ENCODE results near the gene VAV2. TPM values are rescaled to one million over a fixed set of nuclear protein-coding genes. Genes with fewer than 3 reads are reported as not detected.
A peak's percentile ranks its signal among the peaks of the same experiment; 100 is the strongest.

Gene VAV2
- total and polyA plus RNA-seq, 2 of the 4 experiments (the other 2 are of a cell fraction): 10.8 to 13.4 TPM

DNA sequence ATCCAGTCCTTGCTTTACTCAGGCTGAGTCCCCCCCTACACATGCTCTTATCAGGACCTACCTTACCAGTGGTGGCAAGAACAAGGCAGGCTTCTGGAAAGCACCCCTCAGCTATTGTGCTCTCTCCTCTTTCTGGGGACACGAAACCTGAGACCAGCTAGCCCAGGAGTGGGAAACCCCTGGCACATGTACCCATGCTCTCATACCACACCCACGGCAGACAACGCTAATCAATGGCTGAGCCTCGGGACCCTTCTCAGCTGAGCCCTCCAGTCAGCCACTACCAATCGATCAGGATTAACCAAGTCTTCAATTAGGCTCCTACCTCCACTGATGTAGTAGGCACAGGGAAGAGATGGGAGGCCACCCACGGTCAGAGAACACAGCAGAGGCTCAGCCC lies 65.1 kb downstream of the VAV2 start:
- CTCF ChIA-PET: no interaction called here

More for the DNA sequence above, 65.1 kb downstream of the VAV2 start:
- no peak overlapping the region for H2BK15ac ChIP-seq (ENCODE audit: low read depth, low read length)
- intact Hi-C loops (cut with micrococcal nuclease) (no loop called here), dilution Hi-C loops (cut with HindIII; ENCODE audit: low sequenced_read_pairs, unreplicated experiment) (no loop called here), in situ Hi-C loops (cut with MboI; ENCODE audit: low sequenced_read_pairs) (no loop called here)
- H3K56ac ChIP-seq (ENCODE audit: extremely low read depth, insufficient read depth, low read length): no peak overlapping the region
- H3K9me1 ChIP-seq (ENCODE audit: insufficient read depth, low read length): no peaks in the 10 kb centered on the region
- H3K4me2 ChIP-seq (ENCODE audit: low read depth, low read length): no peak overlapping the region
- WGBS, 2 experiments (ENCODE audit: extremely low coverage in 2 of 2, insufficient read length in 1 of 2): 40% methylated on average over 2 of the region's 6 CpGs; no CpG with 5 or more reads in 1 of the 2 experiments
- no peak overlapping the region for H3K9ac ChIP-seq (ENCODE audit: low read depth, low read length)
- no peak overlapping the region for H3K23ac ChIP-seq (ENCODE audit: low read depth, low read length)
- H4K5ac ChIP-seq (ENCODE audit: low read depth, low read length): no peak overlapping the region
- H2AFZ ChIP-seq (replicated peaks; ENCODE audit: low read length, poor library complexity): no peak overlapping the region
- H3K4ac ChIP-seq (ENCODE audit: low read depth, low read length): no peak overlapping the region
- peaks cover 65% of the 10 kb centered on the region for H4K20me1 ChIP-seq (ENCODE audit: insufficient read depth, low read length)
- POLR2A ChIA-PET (ENCODE audit: unreplicated experiment): no interaction called here
- H2AK5ac ChIP-seq (ENCODE audit: low read depth, low read length): no peak overlapping the region
- H3K36me3 ChIP-seq (ENCODE audit: control insufficient read depth, insufficient read depth, low read length): peaks cover 1% of the 10 kb centered on the region; the same call in 1 of the 2 replicates
- peaks cover 34 to 79% of the 10 kb centered on the region in 2 experiments for H3K79me1 ChIP-seq (ENCODE audit: low read depth in 1 of 2, low read length in 2 of 2)
- H3K14ac ChIP-seq (replicated peaks; ENCODE audit: low read depth, low read length): no peak overlapping the region
- H2BK20ac ChIP-seq (ENCODE audit: low read depth, low read length): no peak overlapping the region
- no peak overlapping the region for H4K8ac ChIP-seq (ENCODE audit: low read depth in 2 of 2, low read length in 2 of 2)
- no peak for ATAC-seq (ENCODE audit: low read depth)
- no peak overlapping the region for H3K18ac ChIP-seq (ENCODE audit: low read depth, low read length)
- peak; percentile 30 for DNase-seq
- H2BK120ac ChIP-seq (ENCODE audit: low read depth, low read length): no peak overlapping the region
- H3K4me1 ChIP-seq (ENCODE audit: control insufficient read depth, insufficient read depth, low read length): peaks cover 1% of the 10 kb centered on the region; the same call in 1 of the 2 replicates
- no peaks in the 10 kb centered on the region for H3K9me3 ChIP-seq (ENCODE audit: control insufficient read depth, insufficient read depth, low read length)
- no peak overlapping the region for H3K27ac ChIP-seq (ENCODE audit: insufficient read depth, low read length)
- TF ChIP-seq MXI1 (IDR thresholded peaks at IDR 0.05; ENCODE audit: borderline replicate concordance, low read depth, low read length) (no peak), CEBPB (IDR thresholded peaks at IDR 0.05; ENCODE audit: low read depth, low read length) (no peak), RCOR1 (IDR thresholded peaks at IDR 0.05; ENCODE audit: insufficient replicate concordance, low read length) (no peak), BHLHE40 (IDR thresholded peaks at IDR 0.05; ENCODE audit: low read depth, low read length) (no peak), SMC3 (IDR thresholded peaks at IDR 0.05; ENCODE audit: low read depth, low read length) (no peak), MAZ (IDR thresholded peaks at IDR 0.05; ENCODE audit: borderline replicate concordance, low read depth, low read length) (no peak), CHD1 (IDR thresholded peaks at IDR 0.05; ENCODE audit: low read depth, low read length) (no peak), NFE2L2 (IDR thresholded peaks at IDR 0.05; ENCODE audit: low read depth, low read length) (no peak), MAFK (IDR thresholded peaks at IDR 0.05; ENCODE audit: low read depth, low read length) (no peak), FOS (IDR thresholded peaks at IDR 0.05; ENCODE audit: low read depth, low read length) (no peak), RAD21 (IDR thresholded peaks at IDR 0.05; ENCODE audit: low read length) (no peak), RFX5 (IDR thresholded peaks at IDR 0.05; ENCODE audit: low read depth, low read length) (no peak), POLR2A (IDR thresholded peaks at IDR 0.05; ENCODE audit: low read depth, low read length) (no peak), ELK1 (IDR thresholded peaks at IDR 0.05; ENCODE audit: borderline replicate concordance, low read depth, low read length) (no peak)
- TF ChIP-seq, protein P1, sequence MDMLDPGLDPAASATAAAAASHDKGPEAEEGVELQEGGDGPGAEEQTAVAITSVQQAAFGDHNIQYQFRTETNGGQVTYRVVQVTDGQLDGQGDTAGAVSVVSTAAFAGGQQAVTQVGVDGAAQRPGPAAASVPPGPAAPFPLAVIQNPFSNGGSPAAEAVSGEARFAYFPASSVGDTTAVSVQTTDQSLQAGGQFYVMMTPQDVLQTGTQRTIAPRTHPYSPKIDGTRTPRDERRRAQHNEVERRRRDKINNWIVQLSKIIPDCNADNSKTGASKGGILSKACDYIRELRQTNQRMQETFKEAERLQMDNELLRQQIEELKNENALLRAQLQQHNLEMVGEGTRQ (IDR thresholded peaks at IDR 0.05; ENCODE audit: low read depth, low read length): no peak
- no TSS peak for BruUV-seq (replicated peaks)
- no peak overlapping the region for H2BK5ac ChIP-seq (ENCODE audit: low read depth, low read length, poor library complexity, severe bottlenecking)
- no peak overlapping the region for H3K4me3 ChIP-seq (ENCODE audit: insufficient read depth, low read depth, low read length)
- no peak overlapping the region for H2AK9ac ChIP-seq (replicated peaks; ENCODE audit: low read depth, low read length, poor library complexity)
- no peak overlapping the region for H4K91ac ChIP-seq (ENCODE audit: insufficient read depth, low read depth, low read length)
- H3K27me3 ChIP-seq (ENCODE audit: control insufficient read depth, insufficient read depth, low read length): no peaks in the 10 kb centered on the region
